Immature natural killer cell (primary cell): ENCODE measurements around the gene TLE6. TPM values are rescaled to one million over a fixed set of nuclear protein-coding genes. Genes with fewer than 3 reads are reported as not detected.
A peak's percentile ranks its signal among the peaks of the same experiment; 100 is the strongest.
"Not testable (repeated sequence)": the region's sequence is repeated elsewhere in the genome, so short reads cannot be mapped to it uniquely, and the experiment has no call there.

Experiments used
- DNase-seq, 3 donors: peaks; one replicate each; pipeline ENCODE4 v3.0.0; 2022; ENCODE audit warnings: mixed read lengths in 1 of 3
- H3K27ac Mint-ChIP-seq, 6 donors: one replicate each; pipeline ENCODE4 v1.8.0; 2020; ENCODE audit warnings: mixed read lengths in 6 of 6, mild to moderate bottlenecking in 5 of 6, inconsistent platforms in 4 of 6, moderate library complexity in 3 of 6
- H3K27me3 Mint-ChIP-seq, 3 donors: one replicate each; pipeline ENCODE4 v1.8.0; 2020 to 2021; ENCODE audit warnings: low read depth in 3 of 3, mild to moderate bottlenecking in 3 of 3, mixed read lengths in 3 of 3, moderate library complexity in 3 of 3, inconsistent platforms in 1 of 3
- H3K36me3 Mint-ChIP-seq, 3 donors: one replicate each; pipeline ENCODE4 v1.8.0; 2020; ENCODE audit warnings: mixed read lengths in 3 of 3, inconsistent platforms in 2 of 3, mild to moderate bottlenecking in 2 of 3
- H3K4me1 Mint-ChIP-seq, 2 donors: one replicate each; pipeline ENCODE4 v1.8.0; 2020; ENCODE audit warnings: inconsistent platforms in 2 of 2, mild to moderate bottlenecking in 2 of 2, mixed read lengths in 2 of 2, moderate library complexity in 1 of 2
- H3K4me3 Mint-ChIP-seq, 5 donors: one replicate each; pipeline ENCODE4 v1.8.0; 2020; ENCODE audit warnings: mild to moderate bottlenecking in 5 of 5, mixed read lengths in 5 of 5, inconsistent platforms in 3 of 5, moderate library complexity in 3 of 5
- H3K9me3 Mint-ChIP-seq, 6 donors: one replicate each; pipeline ENCODE4 v1.8.0; 2020; ENCODE audit warnings: mild to moderate bottlenecking in 6 of 6, mixed read lengths in 6 of 6, inconsistent platforms in 4 of 6, moderate library complexity in 3 of 6
- polyA plus RNA-seq, 3 donors: library from polyadenylated mRNA; unstranded; fragments of 300-500 nt; fragmentation: Illumina TruSeq; gene quantifications; one replicate each; pipeline ENCODE4 v1.2.3, GENCODE V29; 2021

Gene TLE6
- 1 to 10 TPM in 2 of 3 donors, under 1 TPM in 1; 0.34 to 2.3 (median 1.8) TPM for polyA plus RNA-seq

- Mint-ChIP-seq H3K4me1 (peaks cover 12 to 19% of the 10 kb centered on the region in 2 donors), H3K27me3 (peaks cover 11 to 20% (median 13%) of the 10 kb centered on the region in 3 donors), H3K9me3 (no peaks in the 10 kb centered on the region), H3K27ac (peak within 1 kb of the TSS; percentile 55 to 92 (median 82)), H3K4me3 (peak within 1 kb of the TSS; percentile 88 to 97 (median 97)), H3K36me3 (no peaks in the 10 kb centered on the region)
- DNase-seq: peak; percentile 89 to 92 (median 91)
Observed at GRCh38 chr19:2977001-2977745, at the start of gene TLE6. TSS of gene TLE6 (plus strand) at chr19:2977564. CDS start at chr19:2978234, 670 bp downstream.

- peaks cover 0 to 2% of the 10 kb centered on the region in 2 donors for H3K4me1 Mint-ChIP-seq
- no peak overlapping the region for H3K4me3 Mint-ChIP-seq
- H3K9me3 Mint-ChIP-seq: peaks cover 20 to 48% (median 38%) of the 10 kb centered on the region in 6 donors
- H3K27me3 Mint-ChIP-seq: peaks cover 0 to 3% (median 2%) of the 10 kb centered on the region in 3 donors
- H3K27ac Mint-ChIP-seq: no peak overlapping the region
- peaks cover 37 to 57% (median 50%) of the 10 kb centered on the region in 3 donors for H3K36me3 Mint-ChIP-seq
- no peak for DNase-seq
Observed at GRCh38 chr19:2933490-2933910, 43.9 kb upstream of the TLE6 start.

- not testable (repeated sequence) for H3K27ac Mint-ChIP-seq, H3K4me1 Mint-ChIP-seq, H3K4me3 Mint-ChIP-seq, H3K27me3 Mint-ChIP-seq, DNase-seq
- peaks cover 32 to 53% (median 48%) of the 10 kb centered on the region in 3 donors for H3K36me3 Mint-ChIP-seq
- peaks cover 18 to 43% (median 33%) of the 10 kb centered on the region in 6 donors for H3K9me3 Mint-ChIP-seq
Observed at GRCh38 chr19:2935863-2936262, 41.5 kb upstream of the TLE6 start.

- H3K4me3 Mint-ChIP-seq: peak overlapping the region; percentile 10 to 70 (median 33)
- H3K27ac Mint-ChIP-seq: peak overlapping the region in 4 of 6 donors; percentile 10 to 62 (median 36)
- no peak for DNase-seq
- H3K36me3 Mint-ChIP-seq: peaks cover 0 to 3% (median 0%) of the 10 kb centered on the region in 3 donors
- H3K27me3 Mint-ChIP-seq: peaks cover 6 to 8% (median 7%) of the 10 kb centered on the region in 3 donors
- H3K9me3 Mint-ChIP-seq: no peaks in the 10 kb centered on the region
- peaks cover 12 to 28% of the 10 kb centered on the region in 2 donors for H3K4me1 Mint-ChIP-seq
Observed at GRCh38 chr19:2942928-2943640, 34.3 kb upstream of the TLE6 start.

GRCh38 chr19:2944403-2944774 is 33.0 kb upstream of the TLE6 start:
- H3K9me3 Mint-ChIP-seq: no peaks in the 10 kb centered on the region
- no peak for DNase-seq
- H3K4me3 Mint-ChIP-seq: peak overlapping the region; percentile 85 to 98 (median 95)
- H3K27ac Mint-ChIP-seq: peak overlapping the region; percentile 62 to 90 (median 82)
- peaks cover 20 to 32% of the 10 kb centered on the region in 2 donors for H3K4me1 Mint-ChIP-seq
- H3K27me3 Mint-ChIP-seq: peaks cover 6 to 8% (median 7%) of the 10 kb centered on the region in 3 donors
- H3K36me3 Mint-ChIP-seq: peaks cover 0 to under 1% (median 0%) of the 10 kb centered on the region in 3 donors

- Mint-ChIP-seq H3K36me3 (no peaks in the 10 kb centered on the region), H3K4me1 (peaks cover 26 to 38% of the 10 kb centered on the region in 2 donors), H3K27ac (peak within 1 kb of the TSS; percentile 90 to 99 (median 98)), H3K9me3 (no peaks in the 10 kb centered on the region), H3K27me3 (peaks cover 6 to 8% (median 7%) of the 10 kb centered on the region in 3 donors), H3K4me3 (peak within 1 kb of the TSS; percentile 94 to 98 (median 96))
- DNase-seq: peak; percentile 99
Observed at GRCh38 chr19:2944775-2945574, 32.4 kb upstream of the TLE6 start, which contains the start of gene ZNF77. TSS of gene ZNF77 (minus strand) at chr19:2944971. CDS start at chr19:2944840, 131 bp downstream.

- H3K27ac Mint-ChIP-seq: peak overlapping the region; percentile 90 to 99 (median 98)
Observed at GRCh38 chr19:2945575-2946184, 31.7 kb upstream of the TLE6 start.

GRCh38 chr19:2949939-2950285 is 27.5 kb upstream of the TLE6 start:
- no peak for DNase-seq
- H3K27ac Mint-ChIP-seq: peak overlapping the region; percentile 89 to 99 (median 98)
- H3K36me3 Mint-ChIP-seq: no peaks in the 10 kb centered on the region
- no peaks in the 10 kb centered on the region for H3K9me3 Mint-ChIP-seq
- H3K4me1 Mint-ChIP-seq: peaks cover 30 to 36% of the 10 kb centered on the region in 2 donors
- peaks cover 8 to 10% (median 9%) of the 10 kb centered on the region in 3 donors for H3K27me3 Mint-ChIP-seq
- peak overlapping the region; percentile 93 to 99 (median 94) for H3K4me3 Mint-ChIP-seq

More at GRCh38 chr19:2945575-2946184, 31.7 kb upstream of the TLE6 start:
- H3K9me3 Mint-ChIP-seq: no peaks in the 10 kb centered on the region
- peak overlapping the region; percentile 94 to 98 (median 96) for H3K4me3 Mint-ChIP-seq
- no peak for DNase-seq
- H3K27me3 Mint-ChIP-seq: peaks cover 9 to 11% (median 10%) of the 10 kb centered on the region in 3 donors
- peaks cover 33 to 45% of the 10 kb centered on the region in 2 donors for H3K4me1 Mint-ChIP-seq
- no peaks in the 10 kb centered on the region for H3K36me3 Mint-ChIP-seq

- Mint-ChIP-seq H3K36me3 (no peaks in the 10 kb centered on the region), H3K4me1 (peaks cover 25 to 32% of the 10 kb centered on the region in 2 donors), H3K9me3 (no peaks in the 10 kb centered on the region)
Observed at GRCh38 chr19:2950286-2951124, 26.9 kb upstream of the TLE6 start.

GRCh38 chr19:2952953-2953481 is 24.3 kb upstream of the TLE6 start:
- DNase-seq: no peak
- Mint-ChIP-seq H3K4me3 (no peak overlapping the region), H3K9me3 (no peaks in the 10 kb centered on the region), H3K4me1 (peaks cover 21 to 26% of the 10 kb centered on the region in 2 donors), H3K27me3 (peaks cover 6% of the 10 kb centered on the region in 3 donors), H3K36me3 (no peaks in the 10 kb centered on the region), H3K27ac (no peak overlapping the region)

More at GRCh38 chr19:2950286-2951124, 26.9 kb upstream of the TLE6 start:
- DNase-seq: peak; percentile 100
- peak overlapping the region; percentile 93 to 99 (median 94) for H3K4me3 Mint-ChIP-seq
- H3K27me3 Mint-ChIP-seq: peaks cover 6% of the 10 kb centered on the region in 3 donors
- peak overlapping the region; percentile 89 to 99 (median 98) for H3K27ac Mint-ChIP-seq

GRCh38 chr19:2957160-2957559 is 20.2 kb upstream of the TLE6 start:
- H3K27ac Mint-ChIP-seq: no peak overlapping the region
- H3K27me3 Mint-ChIP-seq: peaks cover 0 to 7% (median 2%) of the 10 kb centered on the region in 3 donors
- DNase-seq: no peak
- H3K36me3 Mint-ChIP-seq: peaks cover 0 to 4% (median 0%) of the 10 kb centered on the region in 3 donors
- H3K9me3 Mint-ChIP-seq: no peaks in the 10 kb centered on the region
- peaks cover under 1 to 4% of the 10 kb centered on the region in 2 donors for H3K4me1 Mint-ChIP-seq
- no peak overlapping the region for H3K4me3 Mint-ChIP-seq

GRCh38 chr19:2960120-2960519 is 17.2 kb upstream of the TLE6 start:
- DNase-seq: no peak
- peaks cover under 1 to 7% (median 2%) of the 10 kb centered on the region in 3 donors for H3K27me3 Mint-ChIP-seq
- H3K27ac Mint-ChIP-seq: no peak overlapping the region
- H3K36me3 Mint-ChIP-seq: peaks cover 0 to 4% (median 0%) of the 10 kb centered on the region in 3 donors
- H3K4me1 Mint-ChIP-seq: peaks cover 2 to 7% of the 10 kb centered on the region in 2 donors
- no peak overlapping the region for H3K4me3 Mint-ChIP-seq
- H3K9me3 Mint-ChIP-seq: no peaks in the 10 kb centered on the region
